GM12891 (cell line): ENCODE results near the gene BTG4.

Source experiments
- POLR2A ChIP-seq: IDR thresholded peaks from 2 replicates; pipeline ENCODE4 v1.6.1; 2011; ENCODE audit warnings: low read depth, low read length, control low read depth
- POLR2AphosphoS5 ChIP-seq: IDR thresholded peaks from 2 replicates; pipeline ENCODE4 v1.6.1; 2011; ENCODE audit warnings: low read depth, low read length, control low read depth
- TAF1 ChIP-seq: IDR thresholded peaks from 2 replicates; pipeline ENCODE4 v1.6.1; 2011; ENCODE audit warnings: low read depth, low read length, control low read depth

DNA sequence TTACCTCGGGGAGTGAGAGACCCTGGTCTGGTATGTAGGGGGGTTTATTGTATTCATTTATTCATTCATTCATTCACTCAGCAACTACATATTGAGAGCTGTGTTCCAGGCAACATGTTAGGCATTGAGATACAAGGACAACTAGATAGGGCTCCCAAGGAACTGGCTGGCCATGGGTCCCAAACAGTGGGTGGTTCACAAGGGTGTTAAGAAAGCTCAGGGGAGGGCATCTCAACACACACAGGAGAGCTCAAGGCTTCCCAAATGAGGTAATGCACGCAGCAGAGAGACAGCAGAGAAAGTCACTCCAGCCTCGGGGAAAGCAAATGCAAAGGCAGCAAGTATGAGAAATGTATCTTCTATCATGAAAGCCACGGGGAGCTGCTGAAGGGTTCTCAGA lies 51.8 kb downstream of the BTG4 start:
- no peak for TF ChIP-seq TAF1
- TF ChIP-seq POLR2A: no peak
- TF ChIP-seq POLR2AphosphoS5: no peak
